Gastroesophageal sphincter (tissue), 3 donors: ENCODE results near the gene PPM1H.

Experiments
- CTCF ChIP-seq, 4 experiments: fragments of 200-600 bp in 2 of 4; fragments of 450-650 bp in 2 of 4; sonication (generic) in 1 of 4; IDR thresholded peaks; one replicate each; pipeline ENCODE4 v1.5.1; 2017 to 2019; ENCODE audit warnings: antibody characterized with exemption in 4 of 4, mild to moderate bottlenecking in 2 of 4, moderate library complexity in 2 of 4
- EP300 ChIP-seq: sonication (generic); formaldehyde crosslinking; IDR thresholded peaks from one replicate; pipeline ENCODE4 v1.6.1; 2017; ENCODE audit warnings: antibody characterized with exemption, mild to moderate bottlenecking
- POLR2A ChIP-seq, 2 donors: fragments of 450-650 bp; IDR thresholded peaks; one replicate each; pipeline ENCODE4 v1.6.1; 2017; ENCODE audit warnings: antibody characterized with exemption in 2 of 2, mild to moderate bottlenecking in 2 of 2, moderate library complexity in 1 of 2
- POLR2AphosphoS5 ChIP-seq: sonication (generic); formaldehyde crosslinking; IDR thresholded peaks from one replicate; pipeline ENCODE4 v1.6.1; 2017; ENCODE audit warnings: antibody characterized with exemption

- no peak for TF ChIP-seq CTCF (IDR thresholded peaks at IDR 0.05)
- TF ChIP-seq POLR2AphosphoS5 = no peak
- no peak for TF ChIP-seq POLR2A (IDR thresholded peaks at IDR 0.05)
- TF ChIP-seq EP300 = no peak
These were observed 165.8 kb downstream of the PPM1H start for GRCh38 chr12:62769076-62769619.
